H9 (cell line): Measurements from ENCODE around the gene G2E3. TPM values are rescaled to one million over a fixed set of nuclear protein-coding genes. Genes with fewer than 3 reads are reported as not detected.

ENCODE experiments used
- DNase-seq: peaks from one replicate; pipeline ENCODE4 v3.0.0-alpha.2; 2017
- H2AFZ ChIP-seq: one replicate; pipeline ENCODE4 v1.6.1; 2013; ENCODE audit warnings: mild to moderate bottlenecking, low read length, control low read depth, moderate library complexity
- H2AK5ac ChIP-seq: 2 replicates; pipeline ENCODE4 v1.6.1; 2013; ENCODE audit warnings: low read length, control low read depth, mixed read lengths; ENCODE audit not compliant: insufficient read length
- H2BK120ac ChIP-seq: one replicate; pipeline ENCODE4 v1.6.1; 2013; ENCODE audit warnings: low read depth, mild to moderate bottlenecking, low read length, control low read depth, inconsistent platforms; ENCODE audit not compliant: poor library complexity, severe bottlenecking
- H2BK12ac ChIP-seq: 2 replicates; pipeline ENCODE4 v1.6.1; 2013; ENCODE audit warnings: low read length, control low read depth, mixed read lengths, low read depth; ENCODE audit not compliant: insufficient read length
- H2BK15ac ChIP-seq: 2 replicates; pipeline ENCODE4 v1.6.1; 2013; ENCODE audit warnings: low read depth, low read length, control low read depth
- H2BK20ac ChIP-seq: one replicate; pipeline ENCODE4 v1.6.1; 2013; ENCODE audit warnings: low read depth, mild to moderate bottlenecking, low read length, control low read depth, inconsistent platforms; ENCODE audit not compliant: poor library complexity, severe bottlenecking
- H2BK5ac ChIP-seq: 2 replicates; pipeline ENCODE4 v1.6.1; 2013; ENCODE audit warnings: low read length, control low read depth, mixed read lengths; ENCODE audit not compliant: insufficient read length
- H3K14ac ChIP-seq: 2 replicates; pipeline ENCODE4 v1.6.1; 2013; ENCODE audit warnings: low read length, control low read depth; ENCODE audit not compliant: insufficient read depth
- H3K18ac ChIP-seq: 2 replicates; pipeline ENCODE4 v1.6.1; 2013; ENCODE audit warnings: low read depth, mild to moderate bottlenecking, mixed read lengths, low read length, control low read depth; ENCODE audit not compliant: insufficient read length
- H3K23ac ChIP-seq: 2 replicates; pipeline ENCODE4 v1.6.1; 2013; ENCODE audit warnings: low read length, control low read depth, mixed read lengths, low read depth; ENCODE audit not compliant: insufficient read length
- H3K23me2 ChIP-seq: 2 replicates; pipeline ENCODE4 v1.6.1; 2013; ENCODE audit warnings: low read depth, mild to moderate bottlenecking, mixed read lengths, low read length, control low read depth; ENCODE audit not compliant: insufficient read length, poor library complexity, severe bottlenecking
- H3K27ac ChIP-seq: 2 replicates; pipeline ENCODE4 v1.5.1; 2013; ENCODE audit warnings: low read length, control low read depth, mixed read lengths, low read depth; ENCODE audit not compliant: insufficient read length
- H3K27me3 ChIP-seq: 2 replicates; pipeline ENCODE4 v1.6.1; 2013; ENCODE audit warnings: low read length, control low read depth, inconsistent platforms; ENCODE audit not compliant: insufficient read depth
- H3K4ac ChIP-seq: 2 replicates; pipeline ENCODE4 v1.6.1; 2013; ENCODE audit warnings: low read depth, mild to moderate bottlenecking, control low read depth, inconsistent platforms, low read length, moderate library complexity
- H3K4me1 ChIP-seq: 2 replicates; pipeline ENCODE4 v1.6.1; 2013; ENCODE audit warnings: low read length, control low read depth, inconsistent platforms; ENCODE audit not compliant: insufficient read depth
- H3K4me2 ChIP-seq: 2 replicates; pipeline ENCODE4 v1.6.1; 2013; ENCODE audit warnings: low read length, control low read depth, mixed read lengths; ENCODE audit not compliant: insufficient read length, insufficient read depth
- H3K56ac ChIP-seq: 2 replicates; pipeline ENCODE4 v1.6.1; 2013; ENCODE audit warnings: low read depth, mild to moderate bottlenecking, mixed read lengths, low read length, control low read depth; ENCODE audit not compliant: insufficient read length
- H3K79me1 ChIP-seq: 2 replicates; pipeline ENCODE4 v1.6.1; 2013; ENCODE audit warnings: low read depth, mild to moderate bottlenecking, moderate library complexity, low read length, control low read depth, inconsistent platforms; ENCODE audit not compliant: insufficient read depth, poor library complexity, severe bottlenecking
- H3K79me2 ChIP-seq: 2 replicates; pipeline ENCODE4 v1.6.1; 2013; ENCODE audit warnings: low read length, control low read depth, inconsistent platforms; ENCODE audit not compliant: insufficient read depth
- H3K9ac ChIP-seq: 2 replicates; pipeline ENCODE4 v1.6.1; 2013; ENCODE audit warnings: low read length, control low read depth, mixed read lengths; ENCODE audit not compliant: insufficient read length; ENCODE audit errors: extremely low read depth
- H3K9me3 ChIP-seq: one replicate; pipeline ENCODE4 v1.6.1; 2013; ENCODE audit warnings: low read depth, low read length, inconsistent platforms; ENCODE audit not compliant: control insufficient read depth
- H3T11ph ChIP-seq: one replicate; pipeline ENCODE4 v1.6.1; 2013; ENCODE audit warnings: mild to moderate bottlenecking, low read length, control low read depth, inconsistent platforms
- H4K20me1 ChIP-seq: one replicate; pipeline ENCODE4 v1.6.1; 2013; ENCODE audit not compliant: control insufficient read depth, insufficient read length, insufficient read depth
- H4K5ac ChIP-seq: 2 replicates; pipeline ENCODE4 v1.6.1; 2013; ENCODE audit warnings: low read depth, mild to moderate bottlenecking, mixed read lengths, low read length, control low read depth; ENCODE audit not compliant: insufficient read length
- H4K8ac ChIP-seq: replicated peaks from 2 replicates; pipeline ENCODE4 v1.6.1; 2013; ENCODE audit warnings: low read length, control low read depth, mixed read lengths, low read depth; ENCODE audit not compliant: insufficient read length
- H4K91ac ChIP-seq: 2 replicates; pipeline ENCODE4 v1.6.1; 2013; ENCODE audit warnings: low read depth, mild to moderate bottlenecking, moderate library complexity, mixed read lengths, low read length, control low read depth; ENCODE audit not compliant: insufficient read length
- H3K27ac Mint-ChIP-seq, 3 experiments: 2 replicates in 2 of 3; 3 replicates in 1 of 3; pipeline ENCODE4 v1.8.0; 2020 to 2021; ENCODE audit warnings: mixed read lengths in 3 of 3, mild to moderate bottlenecking in 1 of 3, moderate library complexity in 1 of 3
- H3K27me3 Mint-ChIP-seq: 2 replicates; pipeline ENCODE4 v1.8.0; 2021; ENCODE audit warnings: low read depth, mild to moderate bottlenecking, moderate library complexity, mixed read lengths
- H3K36me3 Mint-ChIP-seq, 3 experiments: 2 replicates in 2 of 3; 3 replicates in 1 of 3; pipeline ENCODE4 v1.8.0; 2020 to 2021; ENCODE audit warnings: low read depth in 3 of 3, mixed read lengths in 3 of 3; ENCODE audit not compliant: insufficient read depth in 1 of 3
- H3K4me1 Mint-ChIP-seq, 2 experiments: 2 replicates each; pipeline ENCODE4 v1.8.0; 2020; ENCODE audit warnings: mixed read lengths in 2 of 2
- H3K4me3 Mint-ChIP-seq, 2 experiments: 2 replicates in 1 of 2; 3 replicates in 1 of 2; pipeline ENCODE4 v1.8.0; 2020 to 2021; ENCODE audit warnings: mild to moderate bottlenecking in 2 of 2, mixed read lengths in 2 of 2, moderate library complexity in 1 of 2
- H3K9me3 Mint-ChIP-seq, 2 experiments: 2 replicates in 1 of 2; 3 replicates in 1 of 2; pipeline ENCODE4 v1.8.0; 2020; ENCODE audit warnings: mild to moderate bottlenecking in 2 of 2, mixed read lengths in 2 of 2, moderate library complexity in 1 of 2
- CTCF ChIP-seq: fragments of 200-600 bp; sonication (generic); conservative IDR thresholded peaks from 3 replicates; pipeline ENCODE4 v1.8.0; 2021; ENCODE audit warnings: antibody characterized with exemption, mild to moderate bottlenecking
- WGBS: extraction: QIAGEN DNeasy Blood & Tissue Kit; methylation state at CpG from one replicate; pipeline ENCODE4 v1.1.7; 2013; ENCODE audit warnings: missing lambda C conversion rate, low lambda C conversion rate, mixed read lengths; ENCODE audit not compliant: insufficient read length; ENCODE audit errors: extremely low coverage; 5-methylcytosine and 5-hydroxymethylcytosine counted together
- total RNA-seq: library from RNA; stranded (reverse); gene quantifications from 2 replicates; pipeline ENCODE4 v1.2.1, GENCODE V29; 2021

Gene G2E3
- total RNA-seq, 1 experiment from 2014 or later = 49.2 TPM

- H3K23me2 ChIP-seq = no peaks in the 10 kb centered on the region
- no peak overlapping the region for H2BK15ac ChIP-seq
- H2BK5ac ChIP-seq = no peak overlapping the region
- no peaks in the 10 kb centered on the region for H3K9me3 Mint-ChIP-seq
- H3K9me3 ChIP-seq = no peaks in the 10 kb centered on the region
- whole genome bisulfite sequencing = no CpG with 5 or more reads among the region's 1 CpG
- H4K5ac ChIP-seq = no peak overlapping the region
- H4K20me1 ChIP-seq = no peaks in the 10 kb centered on the region
- no peaks in the 10 kb centered on the region for H3K27me3 ChIP-seq
- H3K79me1 ChIP-seq = no peaks in the 10 kb centered on the region
- no peak overlapping the region for H3K4ac ChIP-seq
- no peak overlapping the region for H3K4me2 ChIP-seq
- no peak overlapping the region for H2AFZ ChIP-seq
- H3K23ac ChIP-seq = no peak overlapping the region
- no peak overlapping the region for H3K27ac ChIP-seq
- H3K18ac ChIP-seq = no peak overlapping the region
- H3K36me3 Mint-ChIP-seq = peaks cover 13 to 45% (median 37%) of the 10 kb centered on the region in 3 experiments
- no peak overlapping the region for H2BK12ac ChIP-seq
- no peak overlapping the region for H2BK20ac ChIP-seq
- no peak for DNase-seq
- no peak overlapping the region for H3K9ac ChIP-seq
- H3K4me3 Mint-ChIP-seq = no peak overlapping the region
- H3T11ph ChIP-seq = no peak overlapping the region
- H3K4me1 Mint-ChIP-seq = no peaks in the 10 kb centered on the region
- no peaks in the 10 kb centered on the region for H3K4me1 ChIP-seq
- no peak overlapping the region for H4K91ac ChIP-seq
- no peaks in the 10 kb centered on the region for H3K79me2 ChIP-seq
- H3K27ac Mint-ChIP-seq = no peak overlapping the region
- no peak overlapping the region for H3K14ac ChIP-seq
- no peak overlapping the region for H4K8ac ChIP-seq
- H3K27me3 Mint-ChIP-seq = no peaks in the 10 kb centered on the region
- H2AK5ac ChIP-seq = no peak overlapping the region
- no peak overlapping the region for H3K56ac ChIP-seq
- TF ChIP-seq CTCF = no peak
- H2BK120ac ChIP-seq = no peak overlapping the region
Measured at GRCh38 chr14:30596935-30597334, 38.0 kb downstream of the G2E3 start.
